GM19395 (cell line): ENCODE data around the gene C1QL1.

Experiments used
- ATAC-seq: cut with Tn5 transposase; IDR thresholded peaks from one replicate; pipeline ENCODE4 v1.9.1; 2021; ENCODE audit warnings: mild to moderate bottlenecking, moderate library complexity; ENCODE audit not compliant: unreplicated experiment

The C1QL1 gene

DNA sequence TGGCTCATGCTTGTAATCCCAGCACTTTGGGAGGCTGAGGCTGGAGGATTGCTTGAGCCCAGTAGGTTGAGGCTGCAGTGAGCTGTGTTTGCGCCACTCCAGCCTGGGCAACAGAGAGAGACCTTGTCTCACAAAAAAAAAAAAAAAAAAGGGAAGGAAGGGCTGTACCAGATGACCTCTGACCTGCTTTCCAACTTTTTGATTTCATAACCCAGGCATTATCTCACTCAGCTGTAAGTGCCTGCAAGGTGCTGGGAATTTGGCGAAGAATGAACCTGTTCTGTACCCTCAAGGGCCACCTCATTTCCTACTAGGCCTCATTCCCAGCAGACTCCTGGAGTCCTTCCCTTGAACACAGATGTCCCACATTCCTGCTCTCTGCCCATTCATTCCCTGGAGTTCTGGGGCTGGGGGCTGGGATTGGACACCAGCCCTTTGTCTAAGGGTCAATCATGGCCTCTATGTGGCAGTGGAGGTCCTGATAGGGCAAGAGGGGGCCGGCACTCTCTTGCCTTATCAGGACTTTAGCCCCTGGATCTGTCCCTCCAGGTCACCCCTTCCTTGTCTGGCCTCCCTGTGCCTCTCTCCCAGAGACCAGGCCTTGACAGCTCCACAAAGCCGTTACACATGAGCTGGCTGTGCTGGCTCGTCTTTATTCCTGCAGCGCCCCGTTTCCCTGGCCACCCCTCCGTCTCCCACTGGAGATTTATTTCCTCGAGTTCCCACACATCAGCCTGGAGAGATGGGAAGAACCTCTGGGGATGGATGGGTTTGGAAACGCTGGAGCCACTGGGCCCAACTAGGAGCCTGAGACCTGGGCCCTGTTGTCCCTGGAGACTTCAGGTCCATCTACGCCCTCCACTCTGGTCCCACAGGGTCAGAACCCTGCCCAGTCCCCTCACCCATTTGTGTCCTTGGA lies 52.0 kb downstream of the C1QL1 start:
- no peak for ATAC-seq

DNA sequence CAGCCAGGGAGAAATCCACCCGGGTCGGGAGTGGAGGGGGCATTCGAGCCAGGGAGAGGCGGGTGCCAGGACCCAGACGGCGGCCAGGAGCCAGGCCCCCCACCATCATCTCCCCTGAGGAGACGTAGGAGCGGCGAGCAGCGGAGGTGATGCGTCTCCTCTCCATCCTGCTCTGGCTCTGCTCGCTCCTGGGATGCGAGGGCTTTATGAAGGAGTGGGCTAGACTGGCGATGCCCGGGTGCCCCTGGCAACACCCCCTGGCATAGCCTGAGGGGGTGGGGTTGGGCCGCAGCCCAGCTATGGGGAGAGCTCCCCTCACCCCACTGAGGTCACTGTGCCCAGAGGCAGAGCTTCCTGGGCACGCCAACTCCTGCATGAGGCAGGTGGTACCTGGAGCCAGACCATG lies 52.8 kb downstream of the C1QL1 start, which contains the start of gene GFAP:
TSS of gene GFAP (minus strand) at position 180 of the 406 bp plus-strand sequence. CDS start at position 166, 14 bp downstream.
- ATAC-seq = no peak

DNA sequence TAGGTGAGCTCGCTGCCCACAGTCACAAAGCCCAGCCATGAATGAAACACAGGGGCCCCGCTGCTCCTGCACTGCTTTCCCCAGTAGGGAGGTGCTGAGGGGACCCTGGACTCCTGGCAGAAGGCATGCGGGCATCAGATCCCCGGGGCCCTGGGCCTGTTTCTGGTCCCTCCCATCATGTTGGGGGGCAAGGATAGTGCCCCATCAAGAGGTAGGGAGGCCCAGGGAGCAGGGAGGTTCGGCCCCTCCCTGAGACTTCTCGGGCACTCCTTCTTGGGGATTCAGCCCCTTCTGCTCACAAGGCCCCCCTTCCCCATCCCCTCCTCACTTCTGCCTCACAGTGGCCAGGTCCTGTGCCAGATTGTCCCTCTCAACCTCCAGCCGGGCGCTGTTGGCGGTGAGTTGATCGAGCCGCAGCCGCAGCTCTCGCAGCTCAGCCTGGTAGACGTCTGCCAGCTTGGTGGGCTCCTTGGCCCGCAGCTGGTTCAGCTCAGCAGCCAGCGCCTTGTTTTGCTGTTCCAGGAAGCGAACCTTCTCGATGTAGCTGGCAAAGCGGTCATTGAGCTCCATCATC lies 53.3 kb downstream of the C1QL1 start:
- ATAC-seq = no peak

GRCh38 chr17:44914148-44914547 lies 54.0 kb downstream of the C1QL1 start:
- no peak for ATAC-seq

DNA sequence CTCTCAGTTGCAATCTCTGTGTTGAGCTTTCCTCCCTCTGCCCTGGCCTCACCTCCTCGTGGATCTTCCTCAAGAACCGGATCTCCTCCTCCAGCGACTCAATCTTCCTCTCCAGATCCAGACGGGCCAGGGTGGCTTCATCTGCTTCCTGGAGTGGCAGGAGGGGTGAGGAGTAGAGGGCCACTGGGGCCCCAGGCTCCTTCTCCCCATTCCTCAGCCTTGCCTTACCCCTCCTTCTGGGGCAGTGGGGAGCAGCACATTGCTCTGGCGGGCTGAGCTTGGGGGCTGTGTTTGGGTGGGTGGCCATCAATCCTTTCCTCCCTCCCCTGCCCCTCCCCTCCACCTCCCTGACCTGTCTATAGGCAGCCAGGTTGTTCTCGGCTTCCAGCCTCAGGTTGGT lies 54.4 kb downstream of the C1QL1 start:
- ATAC-seq = no peak

- ATAC-seq = no peak
Observed at GRCh38 chr17:44912763-44913544, 55.1 kb downstream of the C1QL1 start.

GRCh38 chr17:44911133-44912001 lies 56.7 kb downstream of the C1QL1 start:
- ATAC-seq = no peak

DNA sequence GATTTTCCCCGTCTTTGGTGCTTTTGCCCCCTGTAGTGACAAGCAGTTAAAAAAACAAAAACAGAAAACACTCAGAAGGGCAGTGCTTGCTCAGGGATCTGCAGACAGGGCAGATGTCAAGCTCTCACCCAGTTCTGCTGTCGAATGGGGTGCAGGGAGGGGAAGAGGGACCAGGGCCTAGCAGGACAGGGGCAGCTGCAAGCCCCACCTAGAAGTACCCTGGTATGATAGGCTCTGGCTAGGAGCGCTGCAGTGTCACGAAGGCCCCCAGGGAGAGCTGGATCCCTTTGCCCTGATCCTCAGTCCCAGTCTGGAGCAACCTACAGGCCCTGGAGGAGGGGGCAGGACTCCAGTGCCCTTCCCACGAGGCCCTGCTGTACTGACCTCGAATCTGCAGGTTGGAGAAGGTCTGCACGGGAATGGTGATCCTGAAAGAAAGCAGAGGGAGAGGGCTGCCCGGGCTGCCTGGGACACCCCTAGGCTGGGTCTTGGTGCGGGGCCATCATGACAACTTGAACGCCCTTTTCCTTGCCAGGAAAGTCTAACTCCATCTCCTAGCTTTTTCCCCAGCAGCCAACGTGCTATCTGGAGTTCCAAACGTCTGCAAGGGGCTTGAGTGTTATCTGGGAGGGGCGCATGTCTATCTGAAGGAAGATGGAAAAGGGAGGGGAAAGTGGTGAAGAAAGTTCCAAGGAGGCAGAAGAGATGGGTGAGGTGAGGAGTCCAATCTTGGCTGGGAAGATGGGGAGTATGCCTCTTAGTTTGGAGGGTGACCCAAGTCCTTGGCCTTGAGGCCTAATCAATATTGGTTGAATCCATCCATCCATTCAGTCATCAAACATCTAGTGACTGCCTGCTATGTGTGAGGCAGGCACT lies 57.6 kb downstream of the C1QL1 start:
- ATAC-seq = no peak
